ENCODE data around the gene ITM2C.

- TF ChIP-seq GATA2 (IDR thresholded peaks at IDR 0.05; ENCODE audit: low read depth, low read length) (no peak), GATA3 (IDR thresholded peaks at IDR 0.05; ENCODE audit: low read depth, low read length) (no peak)
Measured at GRCh38 chr2:230825354-230825753, 39.4 kb upstream of the ITM2C start.

Measured in SH-SY5Y (cell line).